ENCODE measurements around the gene CADPS.

Gene CADPS

GRCh38 chr3:62703451-62704167 lies 171.6 kb downstream of the CADPS start:
- Histone ChIP-seq H3K9me3 (replicated peaks in 1 of 11) (no peaks in the 10 kb centered on the region), H3K4me2 (no peak overlapping the region), H3K27ac (no peak overlapping the region), H4K20me1 (no peaks in the 10 kb centered on the region), H3K27me3 (no peaks in the 10 kb centered on the region), H3K4me1 (peaks cover 0 to 4% (median 3%) of the 10 kb centered on the region in 10 experiments; a peak in 8 of 20 replicates), H3K36me3 (no peaks in the 10 kb centered on the region), H3K9ac (no peak overlapping the region), H3K4me3 (no peak overlapping the region)
- no peak for TF ChIP-seq Cebpa-rat (IDR thresholded peaks at IDR 0.05)

DNA sequence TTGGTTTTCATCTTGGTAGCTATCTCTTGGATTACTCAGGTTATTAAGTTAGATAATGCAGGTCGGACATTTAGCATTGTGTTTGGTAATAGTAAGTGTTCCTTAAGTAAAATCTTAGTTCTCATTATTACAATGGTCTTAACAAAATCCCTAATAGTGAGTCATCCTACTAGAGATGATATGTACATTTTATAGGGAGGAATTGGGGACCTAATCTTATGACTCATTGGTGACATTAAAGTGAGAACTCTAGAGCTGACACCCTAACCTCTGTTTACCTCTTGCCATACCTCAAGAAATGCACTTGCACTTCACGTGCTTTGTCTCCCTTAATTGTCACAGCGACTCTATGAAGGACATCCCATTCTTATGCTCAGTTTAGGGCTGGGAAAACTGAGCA lies 174.9 kb downstream of the CADPS start:
- Histone ChIP-seq H3K4me3 (no peak overlapping the region), H3K9me3 (replicated peaks in 1 of 11) (no peaks in the 10 kb centered on the region), H3K27ac (no peak overlapping the region), H3K4me2 (no peak overlapping the region), H3K4me1 (no peaks in the 10 kb centered on the region), H3K27me3 (no peaks in the 10 kb centered on the region), H4K20me1 (no peaks in the 10 kb centered on the region), H3K36me3 (no peaks in the 10 kb centered on the region), H3K9ac (no peak overlapping the region)
- no peak for TF ChIP-seq Cebpa-rat (IDR thresholded peaks at IDR 0.05)

DNA sequence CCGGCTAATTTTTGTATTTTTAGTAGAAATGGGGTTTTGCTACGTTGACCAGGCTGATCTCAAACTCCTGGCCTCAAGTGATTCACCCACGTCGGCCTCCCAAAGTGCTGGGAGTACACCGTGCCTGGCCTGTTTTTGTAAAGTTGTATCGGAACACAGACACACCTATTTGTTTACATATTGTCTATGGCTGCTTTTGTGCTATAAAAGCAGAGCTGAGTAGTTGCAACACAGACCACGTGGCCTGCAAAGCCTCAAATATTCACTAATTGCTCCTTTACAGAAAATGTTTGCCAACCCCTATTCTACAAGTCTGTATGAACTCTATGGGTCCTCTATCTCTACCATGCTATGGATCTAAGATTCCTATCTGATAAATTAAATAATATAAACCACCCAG lies 175.5 kb downstream of the CADPS start:
- no peak for TF ChIP-seq Cebpa-rat (IDR thresholded peaks at IDR 0.05)
- no peak overlapping the region for H3K4me3 ChIP-seq
- no peak overlapping the region for H3K27ac ChIP-seq
- no peaks in the 10 kb centered on the region for H3K9me3 ChIP-seq (replicated peaks in 1 of 11)
- H3K4me1 ChIP-seq = no peaks in the 10 kb centered on the region
- no peaks in the 10 kb centered on the region for H3K36me3 ChIP-seq
- H3K9ac ChIP-seq = no peak overlapping the region
- H3K27me3 ChIP-seq = no peaks in the 10 kb centered on the region
- no peaks in the 10 kb centered on the region for H4K20me1 ChIP-seq
- H3K4me2 ChIP-seq = no peak overlapping the region

DNA sequence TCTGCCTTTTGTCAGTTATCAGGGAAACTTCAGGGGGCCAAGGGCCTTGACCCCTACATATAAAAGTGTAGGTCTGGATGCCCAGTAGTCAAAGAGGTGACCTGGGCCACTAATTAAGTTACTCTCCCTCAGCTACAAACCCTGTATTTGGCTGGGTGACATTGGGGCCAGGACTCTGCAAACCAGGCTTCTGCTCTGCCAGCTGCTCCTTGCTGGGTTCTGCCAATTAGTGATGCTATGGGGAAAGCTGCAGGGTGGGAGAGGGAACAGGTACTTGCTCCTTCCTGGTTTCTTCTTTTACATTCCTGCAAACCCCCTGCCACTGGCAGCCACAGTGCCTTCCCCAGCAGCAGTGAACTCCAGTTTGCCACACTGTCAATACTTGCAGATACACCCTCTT lies 179.2 kb downstream of the CADPS start:
- no peak overlapping the region for H3K4me3 ChIP-seq
- H3K27me3 ChIP-seq = no peaks in the 10 kb centered on the region
- H3K9me3 ChIP-seq (replicated peaks in 1 of 11) = no peaks in the 10 kb centered on the region
- H3K36me3 ChIP-seq = no peaks in the 10 kb centered on the region
- H3K9ac ChIP-seq = no peak overlapping the region
- no peak overlapping the region for H3K27ac ChIP-seq
- no peak overlapping the region for H3K4me2 ChIP-seq
- peaks cover 0 to 6% (median 0%) of the 10 kb centered on the region in 10 experiments; a peak in 1 of 20 replicates for H3K4me1 ChIP-seq
- no peak for TF ChIP-seq Cebpa-rat (IDR thresholded peaks at IDR 0.05)
- no peaks in the 10 kb centered on the region for H4K20me1 ChIP-seq

- H3K4me2 ChIP-seq = no peak overlapping the region
- no peaks in the 10 kb centered on the region for H3K9me3 ChIP-seq (replicated peaks in 1 of 11)
- H3K36me3 ChIP-seq = no peaks in the 10 kb centered on the region
- no peaks in the 10 kb centered on the region for H3K27me3 ChIP-seq
- no peak overlapping the region for H3K4me3 ChIP-seq
- no peak overlapping the region for H3K9ac ChIP-seq
- no peaks in the 10 kb centered on the region for H4K20me1 ChIP-seq
- no peak for TF ChIP-seq Cebpa-rat (IDR thresholded peaks at IDR 0.05)
- H3K4me1 ChIP-seq = peaks cover 0 to 4% (median 0%) of the 10 kb centered on the region in 10 experiments; a peak in 1 of 20 replicates
- no peak overlapping the region for H3K27ac ChIP-seq
Observed at GRCh38 chr3:62688812-62689211, 186.4 kb downstream of the CADPS start.

DNA sequence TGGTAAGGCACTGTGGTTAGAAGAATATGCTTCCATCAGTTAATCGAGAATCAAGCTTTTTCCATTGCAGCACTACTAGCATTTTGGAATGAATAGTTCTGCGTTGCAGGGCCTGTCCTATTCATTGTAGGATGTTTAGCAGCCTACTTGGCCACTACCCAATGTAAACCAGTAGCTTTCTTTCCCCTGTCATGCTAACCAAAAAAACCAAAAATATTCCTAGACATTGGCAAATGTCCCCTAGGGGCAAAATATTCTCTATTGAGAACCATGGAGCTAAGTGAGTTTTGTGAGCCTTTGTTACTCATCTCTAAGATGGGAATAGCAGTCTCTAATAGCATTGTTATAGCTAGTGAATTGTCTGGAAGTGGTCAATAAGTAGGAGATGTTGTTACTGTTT lies 187.2 kb downstream of the CADPS start:
- Histone ChIP-seq H3K27ac (no peak overlapping the region), H3K9me3 (replicated peaks in 1 of 11) (no peaks in the 10 kb centered on the region), H3K4me2 (no peak overlapping the region), H3K36me3 (no peaks in the 10 kb centered on the region), H4K20me1 (no peaks in the 10 kb centered on the region), H3K27me3 (no peaks in the 10 kb centered on the region), H3K9ac (no peak overlapping the region), H3K4me3 (no peak overlapping the region), H3K4me1 (no peaks in the 10 kb centered on the region)
- no peak for TF ChIP-seq Cebpa-rat (IDR thresholded peaks at IDR 0.05)

DNA sequence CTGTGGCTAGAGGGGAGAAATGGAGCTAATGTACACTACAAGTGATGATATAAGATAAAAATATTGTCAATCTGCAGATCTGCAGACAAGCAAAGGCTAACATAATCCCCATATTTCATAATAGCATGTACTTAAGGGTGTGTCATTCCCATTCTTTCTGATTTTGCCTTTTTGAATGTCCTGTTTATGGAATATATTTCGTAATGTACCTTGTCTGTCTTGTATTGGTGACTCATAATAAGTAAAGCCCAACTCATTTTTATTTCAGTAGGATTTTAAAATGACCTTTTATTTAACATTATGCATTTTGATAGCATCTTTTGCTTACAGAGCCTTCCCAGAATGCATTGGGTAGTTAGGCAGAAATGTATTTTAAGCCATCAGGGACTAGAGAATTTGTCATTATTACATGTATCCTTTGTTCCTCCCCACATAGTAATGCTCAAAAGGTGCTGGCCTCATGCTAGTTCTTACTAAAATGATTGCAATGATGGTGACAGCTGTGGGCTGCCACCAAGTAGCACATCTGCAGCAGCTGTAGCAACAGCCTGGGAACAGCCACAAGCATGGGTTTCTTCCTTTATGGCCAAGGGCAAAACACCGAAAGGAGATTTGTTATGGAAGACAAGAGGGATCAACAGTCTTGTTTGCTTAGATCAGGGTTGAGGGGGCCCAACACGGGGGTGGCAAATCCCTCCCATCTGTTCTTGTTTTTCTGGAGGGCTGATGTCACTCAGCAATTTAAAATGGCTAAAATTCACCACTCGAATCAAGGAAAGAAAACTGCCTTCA lies 188.5 kb downstream of the CADPS start:
- no peak for TF ChIP-seq Cebpa-rat (IDR thresholded peaks at IDR 0.05)
- no peak overlapping the region for H3K4me2 ChIP-seq
- no peak overlapping the region for H3K9ac ChIP-seq
- no peaks in the 10 kb centered on the region for H3K36me3 ChIP-seq
- no peak overlapping the region for H3K4me3 ChIP-seq
- no peaks in the 10 kb centered on the region for H4K20me1 ChIP-seq
- H3K27me3 ChIP-seq = no peaks in the 10 kb centered on the region
- no peak overlapping the region for H3K27ac ChIP-seq
- H3K9me3 ChIP-seq (replicated peaks in 1 of 11) = no peaks in the 10 kb centered on the region
- H3K4me1 ChIP-seq = no peaks in the 10 kb centered on the region

GRCh38 chr3:62682826-62683225 lies 192.4 kb downstream of the CADPS start:
- Histone ChIP-seq H3K36me3 (no peaks in the 10 kb centered on the region), H3K27ac (no peak overlapping the region), H3K4me2 (no peak overlapping the region), H4K20me1 (no peaks in the 10 kb centered on the region), H3K9ac (no peak overlapping the region), H3K27me3 (no peaks in the 10 kb centered on the region), H3K4me3 (no peak overlapping the region), H3K4me1 (no peaks in the 10 kb centered on the region), H3K9me3 (replicated peaks in 1 of 11) (no peaks in the 10 kb centered on the region)
- no peak for TF ChIP-seq Cebpa-rat (IDR thresholded peaks at IDR 0.05)

GRCh38 chr3:62679988-62680387 lies 195.2 kb downstream of the CADPS start:
- no peak overlapping the region for H3K9ac ChIP-seq

DNA sequence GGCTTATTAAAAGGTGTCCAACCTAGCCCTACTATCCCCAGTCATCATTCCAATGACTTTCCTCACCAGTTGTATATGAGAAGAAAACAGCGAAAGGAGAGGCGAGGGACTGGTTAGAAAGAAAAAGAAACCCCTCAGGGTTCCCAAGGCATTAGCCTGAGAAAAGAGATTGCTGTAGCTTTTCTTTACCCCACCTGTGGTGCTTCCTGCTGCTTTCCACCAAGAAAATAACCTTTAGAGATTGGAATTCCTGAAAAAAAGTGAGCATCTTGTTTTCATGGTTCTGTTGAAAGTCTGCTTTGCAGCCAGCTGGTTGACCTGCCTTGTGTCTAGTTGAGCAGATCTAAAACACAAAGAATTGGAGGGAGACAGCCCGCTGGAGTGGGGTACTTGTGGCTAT lies 196.4 kb downstream of the CADPS start:
- H3K4me1 ChIP-seq = no peaks in the 10 kb centered on the region
- H3K4me3 ChIP-seq = no peak overlapping the region
- no peaks in the 10 kb centered on the region for H4K20me1 ChIP-seq
- H3K27me3 ChIP-seq = no peaks in the 10 kb centered on the region
- TF ChIP-seq Cebpa-rat (IDR thresholded peaks at IDR 0.05) = no peak
- H3K9ac ChIP-seq = no peak overlapping the region
- H3K9me3 ChIP-seq (replicated peaks in 1 of 11) = no peaks in the 10 kb centered on the region
- no peak overlapping the region for H3K4me2 ChIP-seq
- H3K36me3 ChIP-seq = no peaks in the 10 kb centered on the region
- no peak overlapping the region for H3K27ac ChIP-seq

More at GRCh38 chr3:62679988-62680387, 195.2 kb downstream of the CADPS start:
- H3K4me3 ChIP-seq = no peak overlapping the region
- no peak overlapping the region for H3K4me2 ChIP-seq
- no peaks in the 10 kb centered on the region for H3K4me1 ChIP-seq
- H3K36me3 ChIP-seq = no peaks in the 10 kb centered on the region
- H3K9me3 ChIP-seq (replicated peaks in 1 of 11) = no peaks in the 10 kb centered on the region
- no peak overlapping the region for H3K27ac ChIP-seq
- no peak for TF ChIP-seq Cebpa-rat (IDR thresholded peaks at IDR 0.05)
- no peaks in the 10 kb centered on the region for H3K27me3 ChIP-seq
- no peaks in the 10 kb centered on the region for H4K20me1 ChIP-seq
